B cell (primary cell): Measurements from ENCODE around the gene KEAP1. TPM values are rescaled to one million over a fixed set of nuclear protein-coding genes. Genes with fewer than 3 reads are reported as not detected.

Experiments used
- ATAC-seq: fragments of 200-7000 bp; cut with Tn5 transposase; one replicate; pipeline ENCODE4 v1.10.0; 2021; ENCODE audit warnings: low read depth, mild to moderate bottlenecking, moderate number of reproducible peaks, moderate library complexity
- CTCF ChIA-PET: fragments of 350-600 bp; sonication (Branson Sonifier 250); formaldehyde crosslinking; loops from one replicate; lab custom pipeline; 2021; ENCODE audit warnings: antibody characterized with exemption, inconsistent platforms; lab: Charles Lee
- POLR2A ChIA-PET: fragments of 350-600 bp; sonication (Branson Sonifier 250); formaldehyde crosslinking; loops from one replicate; lab custom pipeline; 2021; ENCODE audit warnings: antibody characterized with exemption; lab: Charles Lee
- DNase-seq: peaks from one replicate; pipeline ENCODE4 v3.0.0; 2013
- H2AFZ ChIP-seq: 2 replicates; pipeline ENCODE4 v1.6.1; 2012; ENCODE audit warnings: mild to moderate bottlenecking, low read depth, low read length; ENCODE audit not compliant: insufficient read depth, poor library complexity, severe bottlenecking
- H3K27ac ChIP-seq, 2 donors: 1 replicate in 1 of 2; 2 replicates in 1 of 2; pipeline ENCODE4 v1.5.1; 2012 to 2013; ENCODE audit warnings: low read length in 2 of 2, mild to moderate bottlenecking in 2 of 2, moderate library complexity in 1 of 2
- H3K27me3 ChIP-seq, 4 experiments: fragments of 200-600 bp in 1 of 4; sonication (generic) in 1 of 4; replicated peaks in 1 of 4; 1 replicate in 2 of 4; 2 replicates in 2 of 4; pipeline versions ENCODE4 v1.6.1 to v1.7.0; 2013 to 2016; ENCODE audit warnings: low read length in 3 of 4, mild to moderate bottlenecking in 2 of 4, mixed read lengths in 1 of 4, moderate library complexity in 1 of 4; ENCODE audit not compliant: insufficient read depth in 4 of 4, control insufficient read depth in 3 of 4; ENCODE audit errors: control extremely low read depth in 1 of 4
- H3K36me3 ChIP-seq, 2 experiments: replicated peaks in 1 of 2; 1 replicate in 1 of 2; 2 replicates in 1 of 2; pipeline versions ENCODE4 v1.6.1 to v1.7.1; 2013; ENCODE audit warnings: low read length in 1 of 2; ENCODE audit not compliant: insufficient read depth in 2 of 2, control insufficient read depth in 1 of 2; ENCODE audit errors: control extremely low read depth in 1 of 2, extremely low read depth in 1 of 2
- H3K4me1 ChIP-seq, 2 donors: fragments of 200-600 bp in 1 of 2; sonication (generic) in 1 of 2; 1 replicate in 1 of 2; 2 replicates in 1 of 2; pipeline versions ENCODE4 v1.5.1 to v1.6.1; 2013 to 2017; ENCODE audit warnings: low read length in 2 of 2; ENCODE audit not compliant: control insufficient read depth in 2 of 2, insufficient read depth in 2 of 2
- H3K4me2 ChIP-seq: replicated peaks from 2 replicates; pipeline ENCODE3; 2012; ENCODE audit warnings: mild to moderate bottlenecking, low read depth, low read length; ENCODE audit not compliant: poor library complexity, severe bottlenecking
- H3K4me3 ChIP-seq, 5 experiments: fragments of 200-600 bp in 1 of 5; sonication (generic) in 1 of 5; 1 replicate in 3 of 5; 2 replicates in 2 of 5; pipeline versions ENCODE4 v1.5.1 to v1.7.0; 2011 to 2016; ENCODE audit warnings: low read length in 4 of 5, mild to moderate bottlenecking in 4 of 5, low read depth in 2 of 5, control low read depth in 1 of 5, moderate library complexity in 1 of 5; ENCODE audit not compliant: insufficient read depth in 1 of 5; ENCODE audit errors: control extremely low read depth in 1 of 5, extremely low read depth in 1 of 5
- H3K79me2 ChIP-seq: fragments of 200-600 bp; sonication (generic); one replicate; pipeline ENCODE4 v1.6.0; 2016; ENCODE audit warnings: low read length; ENCODE audit not compliant: control insufficient read depth, insufficient read depth
- H3K9ac ChIP-seq: fragments of 200-600 bp; sonication (generic); 2 replicates; pipeline ENCODE4 v1.6.1; 2017; ENCODE audit warnings: mild to moderate bottlenecking, low read length, moderate library complexity
- H3K9me3 ChIP-seq, 3 donors: one replicate each; pipeline versions ENCODE4 v1.6.1 to v1.7.1; 2013; ENCODE audit warnings: low read length in 2 of 3; ENCODE audit not compliant: control insufficient read depth in 2 of 3, insufficient read depth in 1 of 3; ENCODE audit errors: control extremely low read depth in 1 of 3
- H4K20me1 ChIP-seq: 2 replicates; pipeline ENCODE4 v1.6.0; 2012; ENCODE audit warnings: mild to moderate bottlenecking, low read length; ENCODE audit not compliant: insufficient read depth, control insufficient read depth, poor library complexity, severe bottlenecking
- H3K27ac Mint-ChIP-seq: one replicate; pipeline ENCODE4 v1.8.0; 2021; ENCODE audit warnings: mixed read lengths
- H3K27me3 Mint-ChIP-seq: one replicate; pipeline ENCODE4 v1.8.0; 2021; ENCODE audit warnings: mixed read lengths
- H3K4me1 Mint-ChIP-seq: one replicate; pipeline ENCODE4 v1.8.0; 2021; ENCODE audit warnings: mixed read lengths
- H3K4me3 Mint-ChIP-seq: one replicate; pipeline ENCODE4 v1.8.0; 2021; ENCODE audit warnings: mixed read lengths
- H3K9me3 Mint-ChIP-seq: one replicate; pipeline ENCODE4 v1.8.0; 2022; ENCODE audit warnings: mixed read lengths; ENCODE audit not compliant: insufficient read depth
- EZH2 ChIP-seq: IDR thresholded peaks from 2 replicates; pipeline ENCODE4 v1.6.1; 2012; ENCODE audit warnings: borderline replicate concordance, low read depth, mild to moderate bottlenecking, moderate library complexity, low read length; ENCODE audit not compliant: insufficient read depth, poor library complexity, severe bottlenecking
- WGBS: methylation state at CpG from one replicate; pipeline ENCODE4 v1.1.5; 2013; ENCODE audit warnings: missing lambda C conversion rate; ENCODE audit not compliant: insufficient coverage; 5-methylcytosine and 5-hydroxymethylcytosine counted together
- intact Hi-C: fragments of 100-400 bp; cut with micrococcal nuclease; formaldehyde crosslinking; loops from one replicate; pipeline ENCODE4 v1.10.0; 2022
- polyA plus RNA-seq: library from polyadenylated mRNA; depleted of rRNA; stranded (reverse); fragments of >200 nt; gene quantifications from 2 replicates; pipeline ENCODE4 v1.2.3, GENCODE V29; 2012
- total RNA-seq, 2 donors: library from RNA; stranded (reverse); fragments of 120-200 nt in 1 of 2; gene quantifications; 1 replicate in 1 of 2; 2 replicates in 1 of 2; pipeline versions ENCODE4 v1.2.3 to v1.2.4, GENCODE V29; 2013 to 2022
- TF ChIP-seq, protein P1 (sequence below): fragments of 200-600 bp; IDR thresholded peaks from one replicate; pipeline ENCODE4 v1.8.0; 2022; ENCODE audit warnings: antibody characterized with exemption, mild to moderate bottlenecking

KEAP1 gene
- total and polyA plus RNA-seq, 2 donors (not counting 1 experiment from before 2014, with no cell fraction given) = 17.7 to 27.0 TPM

DNA sequence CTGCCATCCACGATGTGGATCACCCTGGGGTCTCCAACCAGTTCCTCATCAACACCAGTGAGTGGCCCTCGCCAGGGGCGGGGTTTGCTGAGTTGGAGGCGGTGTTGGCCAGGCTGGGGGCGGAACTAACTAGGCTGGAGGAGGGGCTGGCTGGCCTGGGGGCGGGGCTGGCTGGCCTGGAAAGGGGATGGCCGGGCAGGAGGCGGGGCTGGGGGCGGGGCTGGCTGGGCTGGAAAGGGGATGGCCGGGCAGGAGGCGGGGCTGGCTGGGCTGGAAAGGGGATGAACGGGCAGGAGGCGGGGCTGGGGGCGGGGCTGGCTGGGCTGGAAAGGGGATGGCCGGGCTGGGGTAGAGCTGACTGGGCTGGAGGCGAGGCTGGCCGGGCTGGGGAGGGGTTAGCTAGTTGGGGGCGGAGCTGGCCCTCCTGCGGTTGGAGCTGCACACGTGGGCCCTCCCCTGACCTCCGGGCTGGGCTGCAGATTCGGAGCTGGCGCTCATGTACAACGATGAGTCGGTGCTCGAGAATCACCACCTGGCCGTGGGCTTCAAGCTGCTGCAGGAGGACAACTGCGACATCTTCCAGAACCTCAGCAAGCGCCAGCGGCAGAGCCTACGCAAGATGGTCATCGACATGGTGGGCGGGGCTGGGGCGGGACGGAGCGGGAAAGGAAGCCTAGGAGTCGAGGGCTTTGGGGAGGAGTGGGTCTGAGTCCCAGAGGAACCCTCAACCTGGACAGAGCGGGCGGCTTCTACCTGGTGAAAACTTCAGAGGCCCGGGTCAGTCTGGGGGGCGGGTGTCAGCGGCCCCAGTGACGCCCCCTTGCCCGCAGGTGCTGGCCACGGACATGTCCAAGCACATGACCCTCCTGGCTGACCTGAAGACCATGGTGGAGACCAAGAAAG is 41.9 kb downstream of the KEAP1 start:
- Histone ChIP-seq H3K9me3 (peaks cover 0 to 3% (median 0%) of the 10 kb centered on the region in 3 donors), H3K27me3 (no peaks in the 10 kb centered on the region), H3K36me3 (no peaks in the 10 kb centered on the region), H2AFZ (peak overlapping the region; percentile 81), H3K9ac (peak overlapping the region; percentile 68), H3K4me2 (peak overlapping the region; percentile 96), H4K20me1 (no peaks in the 10 kb centered on the region), H3K27ac (no peak overlapping the region), H3K79me2 (no peaks in the 10 kb centered on the region), H3K4me1 (peaks cover 7 to 8% of the 10 kb centered on the region in 2 donors), H3K4me3 (peak overlapping the region; percentile 25 to 62 (median 48))
- Mint-ChIP-seq H3K27me3 (no peaks in the 10 kb centered on the region), H3K9me3 (no peaks in the 10 kb centered on the region), H3K4me3 (peak overlapping the region; percentile 70), H3K27ac (no peak overlapping the region), H3K4me1 (peaks cover 11% of the 10 kb centered on the region)
- intact Hi-C loops = loop anchor here (2.0 kb wide), 1 partner anchor 42 kb away; the partner anchor contains the start of gene KEAP1
- ChIA-PET POLR2A (interaction anchor here (0.6 to 0.7 kb wide), 3 partner anchors 49 to 914 kb away, joined by 3 to 11 read pairs (median 6); partner anchors contain the start of gene RAVER1), CTCF (interaction anchor here (0.5 to 1.7 kb wide), 6 partner anchors 10 to 423 kb away, joined by 3 to 8 read pairs (median 4); no protein-coding TSS in a partner anchor)
- ATAC-seq (peak; percentile 90), DNase-seq (peak; percentile 89)
- WGBS = 4% methylated on average over 35 of the region's 45 CpGs
- TF ChIP-seq EZH2 = no peak
- TF ChIP-seq, protein P1, sequence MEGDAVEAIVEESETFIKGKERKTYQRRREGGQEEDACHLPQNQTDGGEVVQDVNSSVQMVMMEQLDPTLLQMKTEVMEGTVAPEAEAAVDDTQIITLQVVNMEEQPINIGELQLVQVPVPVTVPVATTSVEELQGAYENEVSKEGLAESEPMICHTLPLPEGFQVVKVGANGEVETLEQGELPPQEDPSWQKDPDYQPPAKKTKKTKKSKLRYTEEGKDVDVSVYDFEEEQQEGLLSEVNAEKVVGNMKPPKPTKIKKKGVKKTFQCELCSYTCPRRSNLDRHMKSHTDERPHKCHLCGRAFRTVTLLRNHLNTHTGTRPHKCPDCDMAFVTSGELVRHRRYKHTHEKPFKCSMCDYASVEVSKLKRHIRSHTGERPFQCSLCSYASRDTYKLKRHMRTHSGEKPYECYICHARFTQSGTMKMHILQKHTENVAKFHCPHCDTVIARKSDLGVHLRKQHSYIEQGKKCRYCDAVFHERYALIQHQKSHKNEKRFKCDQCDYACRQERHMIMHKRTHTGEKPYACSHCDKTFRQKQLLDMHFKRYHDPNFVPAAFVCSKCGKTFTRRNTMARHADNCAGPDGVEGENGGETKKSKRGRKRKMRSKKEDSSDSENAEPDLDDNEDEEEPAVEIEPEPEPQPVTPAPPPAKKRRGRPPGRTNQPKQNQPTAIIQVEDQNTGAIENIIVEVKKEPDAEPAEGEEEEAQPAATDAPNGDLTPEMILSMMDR = no peak
